ENCODE data around the gene LRRK1.

LRRK1 gene

GRCh38 chr15:101046826-101047225 lies 127.7 kb downstream of the LRRK1 start:
- DNase-seq (ENCODE audit: low spot score), result no peak
- no peak for TF ChIP-seq CTCF (IDR thresholded peaks at IDR 0.05; ENCODE audit: extremely low read depth, missing control alignments)

- DNase-seq (ENCODE audit: low spot score), result no peak
- TF ChIP-seq CTCF (IDR thresholded peaks at IDR 0.05; ENCODE audit: extremely low read depth, missing control alignments), result no peak
These were observed 128.2 kb downstream of the LRRK1 start for GRCh38 chr15:101047301-101047781.

GRCh38 chr15:101048176-101048575 lies 129.0 kb downstream of the LRRK1 start:
- TF ChIP-seq CTCF (IDR thresholded peaks at IDR 0.05; ENCODE audit: extremely low read depth, missing control alignments), result no peak
- no peak for DNase-seq (ENCODE audit: low spot score)

- no peak for TF ChIP-seq CTCF (IDR thresholded peaks at IDR 0.05; ENCODE audit: extremely low read depth, missing control alignments)
- no peak for DNase-seq (ENCODE audit: low spot score)
These were observed 129.4 kb downstream of the LRRK1 start for GRCh38 chr15:101048581-101049030.

- no peak for DNase-seq (ENCODE audit: low spot score)
- TF ChIP-seq CTCF (IDR thresholded peaks at IDR 0.05; ENCODE audit: extremely low read depth, missing control alignments), result no peak
These were observed 130.1 kb downstream of the LRRK1 start for GRCh38 chr15:101049282-101049681.

- no peak for DNase-seq (ENCODE audit: low spot score)
These were observed 130.9 kb downstream of the LRRK1 start for GRCh38 chr15:101049856-101050622.

More at GRCh38 chr15:101049856-101050622, 130.9 kb downstream of the LRRK1 start:
- TF ChIP-seq CTCF (IDR thresholded peaks at IDR 0.05; ENCODE audit: extremely low read depth, missing control alignments), result no peak
